Gastroesophageal sphincter (tissue), 4 donors: ENCODE data around the gene ALG12. TPM values are rescaled to one million over a fixed set of nuclear protein-coding genes. Genes with fewer than 3 reads are reported as not detected.

ENCODE experiments used
- ATAC-seq: fragments of 150-250 bp; one replicate; pipeline ENCODE4 v1.9.1; 2016; ENCODE audit warnings: mild to moderate bottlenecking, moderate library complexity
- H3K27ac ChIP-seq, 4 donors: fragments of 200-600 bp; sonication (generic) in 3 of 4; 1 replicate in 3 of 4; 2 replicates in 1 of 4; pipeline ENCODE4 v1.5.1; 2016 to 2019
- H3K27me3 ChIP-seq: fragments of 200-600 bp; sonication (generic); one replicate; pipeline ENCODE4 v1.5.1; 2019
- H3K36me3 ChIP-seq, 2 donors: fragments of 200-600 bp; sonication (generic); one replicate each; pipeline ENCODE4 v1.5.1; 2019; ENCODE audit warnings: control low read depth in 1 of 2
- H3K4me1 ChIP-seq, 3 donors: fragments of 200-600 bp; sonication (generic); 1 replicate in 2 of 3; 2 replicates in 1 of 3; pipeline ENCODE4 v1.5.1; 2016 to 2019; ENCODE audit warnings: control low read depth in 2 of 3
- H3K4me3 ChIP-seq, 2 donors: fragments of 200-600 bp; sonication (generic); one replicate each; pipeline ENCODE4 v1.5.1; 2019; ENCODE audit warnings: mild to moderate bottlenecking in 1 of 2, moderate library complexity in 1 of 2
- H3K9me3 ChIP-seq, 3 donors: fragments of 200-600 bp; sonication (generic); one replicate each; pipeline ENCODE4 v1.5.1; 2017 to 2019; ENCODE audit warnings: control low read depth in 2 of 3
- EP300 ChIP-seq: sonication (generic); formaldehyde crosslinking; IDR thresholded peaks from one replicate; pipeline ENCODE4 v1.6.1; 2017; ENCODE audit warnings: antibody characterized with exemption, mild to moderate bottlenecking
- POLR2A ChIP-seq, 2 donors: fragments of 450-650 bp; IDR thresholded peaks; one replicate each; pipeline ENCODE4 v1.6.1; 2017; ENCODE audit warnings: antibody characterized with exemption in 2 of 2, mild to moderate bottlenecking in 2 of 2, moderate library complexity in 1 of 2
- POLR2AphosphoS5 ChIP-seq: sonication (generic); formaldehyde crosslinking; IDR thresholded peaks from one replicate; pipeline ENCODE4 v1.6.1; 2017; ENCODE audit warnings: antibody characterized with exemption
- WGBS, 2 donors: methylation state at CpG; one replicate each; pipeline ENCODE4 v1.1.5; 2018; ENCODE audit warnings: low coverage in 1 of 2; 5-methylcytosine and 5-hydroxymethylcytosine counted together
- total RNA-seq, 4 donors: library from RNA; depleted of rRNA; stranded (reverse); fragments of >200 nt; gene quantifications; one replicate each; pipeline ENCODE4 v1.1.0, GENCODE V29; 2016
- TF ChIP-seq, protein P1 (sequence below), 4 experiments: fragments of 200-600 bp in 2 of 4; fragments of 450-650 bp in 2 of 4; sonication (generic) in 1 of 4; IDR thresholded peaks; one replicate each; pipeline ENCODE4 v1.5.1; 2017 to 2019; ENCODE audit warnings: antibody characterized with exemption in 4 of 4, mild to moderate bottlenecking in 2 of 4, moderate library complexity in 2 of 4

The ALG12 gene
- total RNA-seq, 4 donors from 2014 or later = 18.8 to 30.0 (median 22.6) TPM

DNA sequence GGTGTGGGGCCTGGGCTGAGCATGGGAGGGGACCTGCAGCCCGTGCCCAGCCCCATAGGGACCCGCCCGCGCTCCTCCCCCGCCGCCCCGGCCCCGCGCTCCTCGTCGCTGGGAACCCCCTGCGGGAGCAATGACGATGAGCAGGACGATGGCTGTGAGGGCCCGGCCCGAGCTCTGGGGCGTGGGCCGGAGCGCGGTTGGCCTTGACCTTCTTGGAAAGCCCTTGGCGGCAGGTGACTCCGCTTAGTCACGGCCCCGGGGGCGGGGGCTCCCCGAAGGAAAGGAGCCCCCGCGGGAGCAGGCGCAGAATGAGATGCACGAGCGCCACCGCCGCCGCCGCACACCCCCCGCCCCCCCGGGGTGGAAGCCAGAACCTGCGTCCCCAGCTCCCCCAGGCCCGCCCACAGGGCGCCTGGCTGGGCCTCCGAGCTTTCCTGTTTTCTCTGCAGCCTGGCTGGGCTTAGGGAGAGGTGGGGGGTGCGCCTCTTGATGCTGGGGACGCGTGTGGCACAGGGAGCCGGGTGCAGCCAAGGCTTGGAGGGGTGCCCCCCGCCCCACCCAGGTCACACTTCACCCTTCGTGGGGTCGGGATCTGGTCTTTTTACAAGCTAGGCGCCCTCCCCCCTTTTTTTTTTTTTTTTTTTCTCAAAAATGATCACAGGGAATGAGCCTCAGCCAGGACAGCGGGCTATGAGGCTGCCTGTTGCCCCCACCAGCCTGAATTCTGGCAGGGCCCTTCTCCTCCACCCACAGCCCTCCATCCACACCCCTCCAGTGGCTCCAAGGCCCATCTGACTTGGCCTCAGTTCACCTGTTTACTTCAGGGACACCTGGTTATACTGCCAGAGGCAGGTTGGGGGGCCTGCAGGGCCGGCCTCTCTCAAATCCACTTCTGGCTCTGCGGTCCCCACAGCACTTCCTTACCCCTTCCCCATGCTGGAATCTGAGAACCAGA lies 18.1 kb upstream of the ALG12 start:
- WGBS, 2 donors = 35% methylated on average over 7 of the region's 52 CpGs; no CpG with 5 or more reads in 1 of the 2 donors
- Histone ChIP-seq H3K27me3 (no peaks in the 10 kb centered on the region), H3K4me3 (peak overlapping the region; percentile 49 to 61), H3K4me1 (peaks cover 0 to 74% (median 37%) of the 10 kb centered on the region in 3 donors), H3K9me3 (no peaks in the 10 kb centered on the region), H3K36me3 (no peaks in the 10 kb centered on the region), H3K27ac (peak overlapping the region; percentile 62 to 98 (median 93))
- ATAC-seq = peak; percentile 84
- TF ChIP-seq, protein P1, sequence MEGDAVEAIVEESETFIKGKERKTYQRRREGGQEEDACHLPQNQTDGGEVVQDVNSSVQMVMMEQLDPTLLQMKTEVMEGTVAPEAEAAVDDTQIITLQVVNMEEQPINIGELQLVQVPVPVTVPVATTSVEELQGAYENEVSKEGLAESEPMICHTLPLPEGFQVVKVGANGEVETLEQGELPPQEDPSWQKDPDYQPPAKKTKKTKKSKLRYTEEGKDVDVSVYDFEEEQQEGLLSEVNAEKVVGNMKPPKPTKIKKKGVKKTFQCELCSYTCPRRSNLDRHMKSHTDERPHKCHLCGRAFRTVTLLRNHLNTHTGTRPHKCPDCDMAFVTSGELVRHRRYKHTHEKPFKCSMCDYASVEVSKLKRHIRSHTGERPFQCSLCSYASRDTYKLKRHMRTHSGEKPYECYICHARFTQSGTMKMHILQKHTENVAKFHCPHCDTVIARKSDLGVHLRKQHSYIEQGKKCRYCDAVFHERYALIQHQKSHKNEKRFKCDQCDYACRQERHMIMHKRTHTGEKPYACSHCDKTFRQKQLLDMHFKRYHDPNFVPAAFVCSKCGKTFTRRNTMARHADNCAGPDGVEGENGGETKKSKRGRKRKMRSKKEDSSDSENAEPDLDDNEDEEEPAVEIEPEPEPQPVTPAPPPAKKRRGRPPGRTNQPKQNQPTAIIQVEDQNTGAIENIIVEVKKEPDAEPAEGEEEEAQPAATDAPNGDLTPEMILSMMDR (IDR thresholded peaks at IDR 0.05) = peak in 1 of 4 experiments; percentile 12
- TF ChIP-seq POLR2AphosphoS5 (peak; percentile 87), EP300 (no peak), POLR2A (IDR thresholded peaks at IDR 0.05) (peak in 1 of 2 donors; percentile 39)

DNA sequence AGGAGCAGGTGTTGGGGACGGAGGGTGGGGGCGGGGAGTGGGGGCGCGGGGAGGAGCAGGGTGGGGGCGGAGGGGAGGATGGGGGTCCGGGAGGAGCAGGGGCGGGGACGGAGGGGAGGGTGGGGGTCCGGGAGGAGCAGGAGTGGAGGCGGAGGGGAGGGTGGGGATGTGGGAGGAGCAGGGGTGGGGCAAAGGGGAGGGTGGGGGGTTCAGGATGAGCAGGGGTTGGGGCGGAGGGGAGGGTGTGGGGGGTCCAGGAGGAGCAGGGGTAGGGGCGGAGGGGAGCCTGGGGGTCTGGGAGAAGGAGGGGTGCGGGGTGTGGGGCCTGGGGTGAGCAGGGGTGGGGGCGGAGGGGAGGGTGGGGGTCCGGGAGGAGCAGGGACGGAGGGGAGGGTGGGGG lies 17.3 kb upstream of the ALG12 start:
- H3K36me3 ChIP-seq = no peaks in the 10 kb centered on the region
- TF ChIP-seq POLR2AphosphoS5 (no peak), POLR2A (IDR thresholded peaks at IDR 0.05) (no peak), EP300 (no peak)
- TF ChIP-seq, protein P1 (IDR thresholded peaks at IDR 0.05) = no peak
- WGBS, 2 donors = no CpG with 5 or more reads among the region's 16 CpGs
- H3K27me3 ChIP-seq = no peaks in the 10 kb centered on the region
- ATAC-seq = no peak
- peak overlapping the region; percentile 49 to 61 for H3K4me3 ChIP-seq
- peaks cover 0 to 82% (median 40%) of the 10 kb centered on the region in 3 donors for H3K4me1 ChIP-seq
- no peaks in the 10 kb centered on the region for H3K9me3 ChIP-seq
- peak overlapping the region; percentile 62 to 98 (median 93) for H3K27ac ChIP-seq

DNA sequence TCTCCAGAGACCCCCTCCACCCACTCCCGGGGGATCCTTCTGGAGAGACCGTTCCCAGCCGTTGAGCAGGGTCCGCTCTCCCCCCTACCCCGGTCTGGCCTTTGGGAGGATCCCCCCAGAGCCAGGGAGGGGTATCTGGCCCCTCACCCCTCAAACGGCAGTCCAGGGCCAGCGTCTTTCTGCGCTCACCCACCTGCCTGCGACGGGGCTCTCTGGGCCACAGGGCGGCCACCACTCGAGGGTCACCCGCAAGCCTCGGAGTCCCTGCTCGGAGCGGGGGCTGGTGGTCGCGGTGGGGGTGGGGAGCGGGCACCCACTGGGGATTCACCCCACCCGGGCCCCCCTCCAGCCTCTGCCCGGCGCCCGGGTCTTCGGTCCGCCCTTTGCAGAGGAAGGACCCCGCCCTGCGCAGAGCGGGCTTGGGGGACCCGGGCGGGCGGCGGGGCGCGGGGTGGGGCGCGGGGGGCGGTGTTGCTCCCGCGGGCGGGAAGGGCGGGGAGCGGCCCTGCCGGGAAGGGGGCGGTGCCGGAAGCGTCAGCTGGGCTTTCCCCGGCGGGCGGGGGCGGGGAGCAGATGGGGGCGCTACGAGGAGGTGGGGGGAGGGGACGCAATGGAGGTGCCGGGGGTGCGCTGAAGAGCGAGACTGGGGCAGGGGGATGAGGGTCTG lies 16.8 kb upstream of the ALG12 start:
- H3K27me3 ChIP-seq = no peaks in the 10 kb centered on the region
- no peaks in the 10 kb centered on the region for H3K36me3 ChIP-seq
- TF ChIP-seq POLR2AphosphoS5 (peak; percentile 46), EP300 (no peak)
- peak overlapping the region; percentile 79 to 98 (median 93) for H3K27ac ChIP-seq
- ATAC-seq = peak; percentile 23
- no peaks in the 10 kb centered on the region for H3K9me3 ChIP-seq
- no CpG with 5 or more reads among the region's 56 CpGs for WGBS, 2 donors
- peak overlapping the region; percentile 49 to 61 for H3K4me3 ChIP-seq
- H3K4me1 ChIP-seq = peaks cover 0 to 87% (median 40%) of the 10 kb centered on the region in 3 donors

DNA sequence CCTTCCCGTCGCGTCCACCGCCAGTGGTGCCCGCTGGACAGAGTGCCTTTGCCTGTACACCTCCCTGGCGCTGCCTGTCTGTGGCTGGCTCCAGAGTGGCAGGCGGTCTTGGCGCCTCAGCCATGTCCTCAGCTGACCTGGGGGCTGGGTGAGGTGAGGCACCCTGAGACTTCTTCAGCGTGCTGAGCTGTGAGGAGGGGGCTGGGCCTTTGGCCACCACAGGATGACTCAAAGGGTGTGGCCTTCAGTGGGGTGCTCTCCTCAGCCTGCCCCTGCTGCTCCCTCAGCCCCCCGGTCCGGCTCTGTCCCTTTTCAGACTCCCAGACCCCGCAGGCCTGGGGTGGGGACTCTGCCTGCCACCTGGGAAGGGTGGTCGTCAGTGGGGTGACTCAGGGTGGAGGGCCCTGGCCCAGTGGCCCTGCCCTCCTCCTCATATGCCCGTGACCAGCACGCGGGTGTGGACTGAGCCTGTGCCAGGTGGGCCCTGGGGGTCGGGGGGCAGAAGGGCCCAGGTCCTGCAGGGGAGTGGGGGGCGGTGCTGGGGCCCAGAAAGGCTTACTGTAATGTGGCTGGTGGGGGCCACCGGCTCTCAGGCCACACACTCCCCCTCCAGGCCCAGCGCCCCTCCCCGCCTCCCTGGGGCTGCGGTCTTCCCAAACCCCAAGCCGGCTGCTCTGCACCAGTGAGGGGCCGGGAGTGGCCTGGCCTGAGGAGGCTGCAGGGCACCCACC lies 16.1 kb upstream of the ALG12 start:
- ATAC-seq = no peak
- Histone ChIP-seq H3K4me1 (peaks cover 0 to 94% (median 41%) of the 10 kb centered on the region in 3 donors), H3K9me3 (no peaks in the 10 kb centered on the region), H3K27ac (peak overlapping the region; percentile 79 to 98 (median 93)), H3K27me3 (peaks cover 6% of the 10 kb centered on the region), H3K4me3 (peak overlapping the region in 1 of 2 donors; percentile 61), H3K36me3 (no peaks in the 10 kb centered on the region)
- 60% methylated on average over 1 of the region's 24 CpGs; no CpG with 5 or more reads in 1 of the 2 donors for WGBS, 2 donors
- TF ChIP-seq EP300 (no peak), POLR2AphosphoS5 (peak; percentile 44), POLR2A (IDR thresholded peaks at IDR 0.05) (no peak)
- TF ChIP-seq, protein P1 (IDR thresholded peaks at IDR 0.05) = no peak
